ENCODE measurements around the gene ARRB2. TPM values are rescaled to one million over a fixed set of nuclear protein-coding genes. Genes with fewer than 3 reads are reported as not detected.
"Not testable (repeated sequence)": the region's sequence is repeated elsewhere in the genome, so short reads cannot be mapped to it uniquely, and the experiment has no call there.

Gene ARRB2
- total RNA-seq, 3 donors from 2014 or later (not counting 1 experiment from before 2014, with no cell fraction given) = 314 to 374 (median 335) TPM

- DNase-seq; H3K27me3 ChIP-seq (ENCODE audit: control insufficient read depth, insufficient read depth, low read length); H3K9me3 Mint-ChIP-seq; H3K27me3 Mint-ChIP-seq (ENCODE audit: low read depth in 2 of 2); H3K4me1 ChIP-seq (ENCODE audit: control insufficient read depth, insufficient read depth, low read length); H3K4me3 ChIP-seq (ENCODE audit: low read length); H3K9me3 ChIP-seq (ENCODE audit: control insufficient read depth, insufficient read depth, low read length); H3K36me3 ChIP-seq (ENCODE audit: control insufficient read depth, insufficient read depth, low read length); H3K27ac Mint-ChIP-seq; ATAC-seq; H3K4me3 Mint-ChIP-seq; intact Hi-C loops (cut with micrococcal nuclease); H3K27ac ChIP-seq (ENCODE audit: low read length): not testable (repeated sequence)
- WGBS (ENCODE audit: insufficient coverage) = 90% methylated on average over 11 of the region's 12 CpGs
- peaks cover 20 to 23% of the 10 kb centered on the region in 2 donors for H3K4me1 Mint-ChIP-seq
- H3K36me3 Mint-ChIP-seq = peaks cover 12% of the 10 kb centered on the region
Measured at GRCh38 chr17:4689872-4690271, 20.6 kb upstream of the ARRB2 start.

- ATAC-seq = no peak
- peaks cover 6% of the 10 kb centered on the region for H3K36me3 ChIP-seq (ENCODE audit: control insufficient read depth, insufficient read depth, low read length)
- no peaks in the 10 kb centered on the region for H3K27me3 ChIP-seq (ENCODE audit: control insufficient read depth, insufficient read depth, low read length)
- no peak for DNase-seq
- H3K36me3 Mint-ChIP-seq = peaks cover 12% of the 10 kb centered on the region
- no peak for TF ChIP-seq CTCF (IDR thresholded peaks at IDR 0.05)
- H3K27ac Mint-ChIP-seq = no peak overlapping the region
- peaks cover 3% of the 10 kb centered on the region for H3K4me1 ChIP-seq (ENCODE audit: control insufficient read depth, insufficient read depth, low read length)
- H3K9me3 ChIP-seq (ENCODE audit: control insufficient read depth, insufficient read depth, low read length) = no peaks in the 10 kb centered on the region
- no peaks in the 10 kb centered on the region for H3K27me3 Mint-ChIP-seq (ENCODE audit: low read depth in 2 of 2)
- H3K9me3 Mint-ChIP-seq = no peaks in the 10 kb centered on the region
- H3K4me1 Mint-ChIP-seq = peaks cover 20 to 23% of the 10 kb centered on the region in 2 donors
- H3K4me3 ChIP-seq (ENCODE audit: low read length) = no peak overlapping the region
- 83% methylated on average over 1 of the region's 2 CpGs for WGBS (ENCODE audit: insufficient coverage)
- no peak overlapping the region for H3K4me3 Mint-ChIP-seq
- no peak overlapping the region for H3K27ac ChIP-seq (ENCODE audit: low read length)
- intact Hi-C loops (cut with micrococcal nuclease) = no loop called here
Measured at GRCh38 chr17:4690745-4691144, 19.7 kb upstream of the ARRB2 start.

GRCh38 chr17:4691686-4692085 lies 18.7 kb upstream of the ARRB2 start:
- Histone ChIP-seq H3K36me3 (ENCODE audit: control insufficient read depth, insufficient read depth, low read length) (peaks cover 6% of the 10 kb centered on the region), H3K27me3 (ENCODE audit: control insufficient read depth, insufficient read depth, low read length) (no peaks in the 10 kb centered on the region), H3K27ac (ENCODE audit: low read length) (no peak overlapping the region), H3K4me1 (ENCODE audit: control insufficient read depth, insufficient read depth, low read length) (peaks cover 9% of the 10 kb centered on the region), H3K4me3 (ENCODE audit: low read length) (no peak overlapping the region), H3K9me3 (ENCODE audit: control insufficient read depth, insufficient read depth, low read length) (no peaks in the 10 kb centered on the region)
- intact Hi-C loops (cut with micrococcal nuclease) = no loop called here
- no peak for TF ChIP-seq CTCF (IDR thresholded peaks at IDR 0.05)
- DNase-seq (no peak), ATAC-seq (no peak)
- H3K27me3 Mint-ChIP-seq (ENCODE audit: low read depth in 2 of 2) = no peaks in the 10 kb centered on the region
- no peak overlapping the region for H3K27ac Mint-ChIP-seq
- 99% methylated on average over 6 of the region's 8 CpGs for WGBS (ENCODE audit: insufficient coverage)
- no peaks in the 10 kb centered on the region for H3K9me3 Mint-ChIP-seq
- no peak overlapping the region for H3K4me3 Mint-ChIP-seq
- peaks cover 12% of the 10 kb centered on the region for H3K36me3 Mint-ChIP-seq
- peaks cover 25% of the 10 kb centered on the region in 2 donors for H3K4me1 Mint-ChIP-seq

- no peaks in the 10 kb centered on the region for H3K27me3 Mint-ChIP-seq (ENCODE audit: low read depth in 2 of 2)
- Histone ChIP-seq H3K4me1 (ENCODE audit: control insufficient read depth, insufficient read depth, low read length) (peaks cover 9% of the 10 kb centered on the region), H3K27me3 (ENCODE audit: control insufficient read depth, insufficient read depth, low read length) (no peaks in the 10 kb centered on the region), H3K9me3 (ENCODE audit: control insufficient read depth, insufficient read depth, low read length) (no peaks in the 10 kb centered on the region), H3K36me3 (ENCODE audit: control insufficient read depth, insufficient read depth, low read length) (peaks cover 6% of the 10 kb centered on the region), H3K27ac (ENCODE audit: low read length) (no peak overlapping the region), H3K4me3 (ENCODE audit: low read length) (no peak overlapping the region)
- no peaks in the 10 kb centered on the region for H3K9me3 Mint-ChIP-seq
- intact Hi-C loops (cut with micrococcal nuclease) = no loop called here
- WGBS (ENCODE audit: insufficient coverage) = 86% methylated on average over 9 of the region's 9 CpGs
- H3K4me1 Mint-ChIP-seq = peaks cover 27% of the 10 kb centered on the region in 2 donors
- no peak overlapping the region for H3K4me3 Mint-ChIP-seq
- DNase-seq (no peak), ATAC-seq (no peak)
- no peak overlapping the region for H3K27ac Mint-ChIP-seq
- TF ChIP-seq CTCF (IDR thresholded peaks at IDR 0.05) = no peak
- H3K36me3 Mint-ChIP-seq = peaks cover 12% of the 10 kb centered on the region
Measured at GRCh38 chr17:4693416-4693815, 17.0 kb upstream of the ARRB2 start.
